Astrocyte of the cerebellum (primary cell): ENCODE results near the gene RNF180.

ENCODE experiments used
- DNase-seq: peaks from one replicate; pipeline ENCODE4 v3.0.0-alpha.2; 2011; ENCODE audit warnings: low read depth
- H3K4me3 ChIP-seq: 2 replicates; pipeline ENCODE4 v1.5.1; 2011; ENCODE audit warnings: mild to moderate bottlenecking, low read depth, low read length, moderate library complexity
- in situ Hi-C: cut with HindIII; loops from 2 replicates; pipeline ENCODE4 v1.10.0; 2017; ENCODE audit warnings: low sequenced_read_pairs
- TF ChIP-seq, protein P1 (sequence below): IDR thresholded peaks from 2 replicates; pipeline ENCODE4 v1.5.1; 2012; ENCODE audit warnings: low read length, low read depth, moderate library complexity, mild to moderate bottlenecking; ENCODE audit errors: missing control alignments

The RNF180 gene

GRCh38 chr5:64166201-64166959, 737 bp downstream of the RNF180 start:
- H3K4me3 ChIP-seq, result peak overlapping the region; percentile 61

GRCh38 chr5:64176301-64176700, 10.7 kb downstream of the RNF180 start:
- in situ Hi-C loops, result no loop called here
- DNase-seq, result no peak
- H3K4me3 ChIP-seq, result no peak overlapping the region
- TF ChIP-seq, protein P1, sequence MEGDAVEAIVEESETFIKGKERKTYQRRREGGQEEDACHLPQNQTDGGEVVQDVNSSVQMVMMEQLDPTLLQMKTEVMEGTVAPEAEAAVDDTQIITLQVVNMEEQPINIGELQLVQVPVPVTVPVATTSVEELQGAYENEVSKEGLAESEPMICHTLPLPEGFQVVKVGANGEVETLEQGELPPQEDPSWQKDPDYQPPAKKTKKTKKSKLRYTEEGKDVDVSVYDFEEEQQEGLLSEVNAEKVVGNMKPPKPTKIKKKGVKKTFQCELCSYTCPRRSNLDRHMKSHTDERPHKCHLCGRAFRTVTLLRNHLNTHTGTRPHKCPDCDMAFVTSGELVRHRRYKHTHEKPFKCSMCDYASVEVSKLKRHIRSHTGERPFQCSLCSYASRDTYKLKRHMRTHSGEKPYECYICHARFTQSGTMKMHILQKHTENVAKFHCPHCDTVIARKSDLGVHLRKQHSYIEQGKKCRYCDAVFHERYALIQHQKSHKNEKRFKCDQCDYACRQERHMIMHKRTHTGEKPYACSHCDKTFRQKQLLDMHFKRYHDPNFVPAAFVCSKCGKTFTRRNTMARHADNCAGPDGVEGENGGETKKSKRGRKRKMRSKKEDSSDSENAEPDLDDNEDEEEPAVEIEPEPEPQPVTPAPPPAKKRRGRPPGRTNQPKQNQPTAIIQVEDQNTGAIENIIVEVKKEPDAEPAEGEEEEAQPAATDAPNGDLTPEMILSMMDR, result no peak

More at GRCh38 chr5:64166201-64166959, 737 bp downstream of the RNF180 start:
- TF ChIP-seq, protein P1, result no peak
- no peak for DNase-seq
- in situ Hi-C loops, result no loop called here

DNA sequence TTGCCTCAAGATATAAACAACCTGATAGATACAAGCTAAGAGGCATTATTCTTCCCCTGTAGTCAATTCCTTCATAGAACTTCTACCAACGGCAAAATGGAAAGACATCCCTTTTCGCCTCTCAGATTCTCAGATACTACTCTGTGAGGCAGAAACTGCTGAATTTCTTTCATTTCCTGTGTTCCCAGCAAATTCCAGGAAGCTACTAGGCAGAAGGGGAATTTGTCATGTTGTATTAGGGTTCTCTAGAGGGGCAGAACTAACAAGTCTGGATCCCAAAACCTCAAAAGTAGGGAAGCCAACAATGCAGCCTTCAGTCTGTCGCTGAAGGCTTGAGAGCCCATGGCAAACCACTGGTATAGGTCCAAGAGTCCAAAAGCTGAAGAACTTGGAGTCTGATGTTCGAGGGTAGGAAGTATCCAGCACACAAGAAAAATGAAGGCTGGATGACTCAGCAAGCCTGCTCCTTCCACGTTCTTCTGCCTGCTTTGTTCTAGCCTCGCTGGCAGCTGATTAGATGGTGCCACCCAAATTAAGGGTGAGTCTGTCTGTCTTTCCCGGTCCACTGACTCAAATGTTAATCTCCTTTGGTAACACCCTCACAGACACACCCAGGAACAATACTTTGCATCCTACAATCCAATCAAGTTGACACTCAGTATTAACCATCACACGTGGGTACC, 15.2 kb downstream of the RNF180 start:
- DNase-seq, result no peak
- TF ChIP-seq, protein P1, result no peak
- no peak overlapping the region for H3K4me3 ChIP-seq
- in situ Hi-C loops, result no loop called here

- DNase-seq, result no peak
- no peak overlapping the region for H3K4me3 ChIP-seq
- in situ Hi-C loops, result no loop called here
- TF ChIP-seq, protein P1, result no peak
Measured at GRCh38 chr5:64181440-64181839, 15.8 kb downstream of the RNF180 start.

- DNase-seq, result no peak
- no peak overlapping the region for H3K4me3 ChIP-seq
- TF ChIP-seq, protein P1, result no peak
- in situ Hi-C loops, result no loop called here
Measured at GRCh38 chr5:64183956-64184355, 18.3 kb downstream of the RNF180 start.

GRCh38 chr5:64184832-64185231, 19.2 kb downstream of the RNF180 start:
- in situ Hi-C loops, result no loop called here
- TF ChIP-seq, protein P1, result no peak
- DNase-seq, result no peak
- no peak overlapping the region for H3K4me3 ChIP-seq
